GM13977 (cell line): Measurements from ENCODE around the gene FMNL2.

ENCODE experiments used
- DNase-seq: peaks from one replicate; pipeline ENCODE4 v3.0.0; 2012; ENCODE audit warnings: low spot score
- CTCF ChIP-seq: IDR thresholded peaks from 2 replicates; pipeline ENCODE4 v1.5.1; 2012; ENCODE audit warnings: mild to moderate bottlenecking, control low read depth; ENCODE audit not compliant: insufficient read depth; ENCODE audit errors: extremely low read depth, missing control alignments
- in situ Hi-C: fragments of 300-500 bp; cut with MboI; formaldehyde crosslinking; loops from one replicate; pipeline ENCODE4 v1.12.0; 2022; ENCODE audit warnings: low sequenced_read_pairs, low pct_unique_long_range_greater_than_20kb, mixed read lengths, inconsistent platforms; ENCODE audit not compliant: unreplicated experiment

Gene FMNL2

DNA sequence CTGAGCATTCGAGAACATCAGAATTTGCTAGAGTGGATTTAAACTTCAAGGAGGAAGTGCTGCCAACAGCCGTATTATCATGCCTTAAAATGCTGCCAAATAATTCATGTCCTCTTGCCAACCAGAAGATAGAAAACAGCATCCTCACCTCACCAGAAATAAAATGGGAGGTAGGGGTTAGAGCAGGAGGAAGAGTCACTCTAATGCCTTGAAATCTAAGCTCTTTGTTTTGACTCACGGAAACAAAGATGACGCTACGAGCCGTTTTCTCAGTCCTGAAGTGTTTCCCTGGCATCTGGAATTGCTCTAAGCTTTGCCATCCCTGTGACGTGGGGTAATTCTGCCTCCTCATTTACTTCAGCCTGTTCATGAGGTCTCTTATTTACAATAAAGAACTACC, 285.2 kb downstream of the FMNL2 start:
- DNase-seq, result no peak
- no peak for TF ChIP-seq CTCF
- in situ Hi-C loops, result no loop called here

DNA sequence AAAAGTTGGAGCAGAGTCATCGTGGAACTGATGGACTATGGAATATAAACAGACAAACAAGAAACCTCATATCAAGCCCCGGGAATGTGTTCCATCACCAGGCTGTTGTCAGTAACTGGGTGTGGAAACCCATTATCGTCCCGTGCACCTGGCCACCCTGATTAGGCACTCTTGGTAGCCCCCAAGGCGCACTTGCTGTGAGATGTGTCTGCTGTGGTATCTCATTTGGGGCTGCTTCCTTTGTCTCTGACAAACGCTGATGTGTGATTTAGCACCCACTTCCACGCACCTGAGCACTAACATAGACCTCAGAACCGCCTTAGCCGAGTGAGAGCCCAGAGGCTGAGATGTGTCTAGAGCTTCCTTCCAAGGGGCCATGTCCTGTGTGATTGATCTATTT, 286.0 kb downstream of the FMNL2 start:
- no peak for TF ChIP-seq CTCF
- in situ Hi-C loops, result no loop called here
- no peak for DNase-seq

DNA sequence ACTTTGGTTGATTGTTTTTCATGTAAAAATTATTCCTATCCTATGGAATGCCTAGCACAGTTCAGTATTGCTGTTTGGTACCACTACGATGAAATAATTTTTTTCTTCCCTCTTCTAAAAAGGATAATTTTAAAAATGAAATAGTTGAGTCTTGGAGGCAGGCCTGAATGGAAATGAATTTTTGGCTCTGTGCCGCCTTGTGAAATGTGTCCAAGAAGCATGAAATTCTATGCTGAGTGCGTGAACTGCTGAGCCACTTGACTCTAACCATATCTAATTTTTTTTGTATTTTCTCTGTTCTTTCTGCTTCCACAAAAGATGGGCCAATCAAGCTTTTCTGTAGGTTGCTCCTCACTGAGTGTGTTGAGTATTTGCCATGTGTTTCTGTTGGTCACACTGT, 287.2 kb downstream of the FMNL2 start:
- in situ Hi-C loops, result no loop called here
- DNase-seq, result no peak
- no peak for TF ChIP-seq CTCF

DNA sequence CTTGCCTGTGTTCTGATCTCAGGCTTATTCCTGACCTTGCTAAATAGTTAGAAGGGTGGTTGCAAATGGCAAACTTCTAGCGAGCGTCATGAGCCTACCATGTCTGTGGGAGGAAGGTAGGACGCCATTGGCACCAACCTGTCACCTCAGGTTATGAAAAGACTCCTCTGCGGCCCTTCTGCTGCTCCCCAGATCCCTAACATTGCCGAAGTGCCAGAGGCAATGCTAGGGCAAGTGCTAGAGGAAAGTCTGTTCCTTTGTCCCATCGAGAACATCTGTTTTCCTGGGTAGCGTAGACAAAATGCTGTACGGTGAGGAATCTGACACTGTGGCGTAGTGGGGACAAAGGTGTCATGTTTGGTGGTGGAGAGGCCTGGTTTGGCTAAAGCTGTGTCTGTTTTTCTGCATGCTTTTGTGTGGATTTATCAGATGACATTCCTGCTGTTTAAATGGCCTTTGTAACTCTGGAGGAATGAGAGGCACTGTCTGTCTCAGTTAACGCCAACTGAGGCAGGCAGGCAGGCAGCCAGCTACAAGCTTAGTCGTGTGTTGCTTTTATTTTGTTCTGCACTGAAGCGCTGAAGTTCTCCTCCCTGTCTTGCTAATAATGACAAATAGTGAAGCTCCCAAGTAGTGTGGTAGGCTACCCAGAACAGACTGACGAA, 288.2 kb downstream of the FMNL2 start:
- in situ Hi-C loops, result no loop called here
- no peak for TF ChIP-seq CTCF
- no peak for DNase-seq

DNA sequence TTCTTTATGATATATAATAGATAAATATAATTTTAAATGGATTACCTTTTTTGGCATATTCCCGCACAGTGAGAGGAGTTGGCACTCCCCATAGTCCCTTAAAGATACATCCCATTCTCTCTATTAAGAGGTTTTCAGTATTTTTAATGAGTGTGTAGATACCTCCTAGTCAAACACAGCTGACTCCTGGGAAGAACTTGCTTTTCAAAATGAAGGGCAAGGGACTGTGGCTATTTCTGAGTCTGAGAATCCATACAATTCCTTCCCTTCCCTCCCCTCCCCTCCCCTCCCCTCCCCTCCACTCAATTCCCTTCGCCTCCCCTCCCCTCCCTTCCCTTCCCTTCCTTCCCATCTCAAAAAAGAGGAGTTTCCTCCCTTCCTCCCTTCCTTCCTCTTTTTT, 288.8 kb downstream of the FMNL2 start:
- TF ChIP-seq CTCF, result no peak
- no peak for DNase-seq
- in situ Hi-C loops, result no loop called here

DNA sequence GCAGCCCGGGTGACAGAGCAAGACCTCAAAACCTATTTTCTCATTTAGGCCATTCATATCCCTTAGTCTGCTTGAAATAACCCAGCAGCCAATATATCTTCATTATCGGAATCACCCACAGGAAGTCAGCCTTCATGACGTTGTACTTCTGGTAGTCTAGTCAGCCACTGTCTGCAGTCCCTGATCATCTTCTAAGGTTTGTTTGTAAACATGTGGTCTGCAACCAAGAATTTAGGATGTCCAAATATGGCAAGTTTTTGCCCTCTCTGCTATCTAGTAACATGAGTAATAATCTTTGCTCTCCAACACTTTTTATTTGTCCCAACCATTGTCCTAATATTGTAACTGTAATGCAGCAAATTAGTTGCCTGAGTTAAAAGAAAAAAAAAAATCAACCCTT, 289.8 kb downstream of the FMNL2 start:
- no peak for DNase-seq
- no peak for TF ChIP-seq CTCF
- in situ Hi-C loops, result no loop called here
